GM12874 (cell line): ENCODE data around the gene MGAT5.

Experiments
- TF ChIP-seq, protein P1 (sequence below): IDR thresholded peaks from 2 replicates; pipeline ENCODE4 v1.5.1; 2011; ENCODE audit warnings: low read depth, mild to moderate bottlenecking, control low read depth, low read length, moderate library complexity; ENCODE audit not compliant: insufficient read depth

MGAT5 gene

DNA sequence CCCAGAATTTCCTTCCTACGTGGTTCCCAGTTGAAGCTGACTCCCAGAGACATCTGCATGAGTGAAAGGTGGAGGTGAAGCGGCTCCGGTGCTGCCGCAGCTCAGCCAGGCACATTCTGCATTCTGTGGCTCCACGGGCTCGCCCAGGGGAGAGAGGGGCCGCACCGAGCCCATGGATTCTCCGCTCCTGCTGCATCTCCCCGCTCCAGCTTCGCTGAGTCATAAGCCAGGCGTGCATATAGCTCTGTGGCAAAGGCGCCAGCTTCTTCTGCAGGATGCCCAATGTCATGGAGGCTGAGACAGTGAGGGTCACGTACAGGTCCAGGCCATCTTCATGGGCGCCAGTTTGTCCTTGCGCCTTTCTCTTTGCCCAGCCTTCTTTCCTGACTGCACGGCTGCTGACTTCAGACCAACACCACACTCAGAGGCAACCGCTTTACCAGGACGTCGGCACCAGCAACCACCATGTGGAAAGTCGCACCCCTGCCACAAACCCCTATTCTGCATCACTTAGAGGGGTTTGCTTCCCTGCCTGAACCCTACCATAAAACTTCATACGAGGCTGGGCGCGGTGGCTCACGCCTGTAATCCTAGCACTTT is 215.7 kb downstream of the MGAT5 start:
- TF ChIP-seq, protein P1, sequence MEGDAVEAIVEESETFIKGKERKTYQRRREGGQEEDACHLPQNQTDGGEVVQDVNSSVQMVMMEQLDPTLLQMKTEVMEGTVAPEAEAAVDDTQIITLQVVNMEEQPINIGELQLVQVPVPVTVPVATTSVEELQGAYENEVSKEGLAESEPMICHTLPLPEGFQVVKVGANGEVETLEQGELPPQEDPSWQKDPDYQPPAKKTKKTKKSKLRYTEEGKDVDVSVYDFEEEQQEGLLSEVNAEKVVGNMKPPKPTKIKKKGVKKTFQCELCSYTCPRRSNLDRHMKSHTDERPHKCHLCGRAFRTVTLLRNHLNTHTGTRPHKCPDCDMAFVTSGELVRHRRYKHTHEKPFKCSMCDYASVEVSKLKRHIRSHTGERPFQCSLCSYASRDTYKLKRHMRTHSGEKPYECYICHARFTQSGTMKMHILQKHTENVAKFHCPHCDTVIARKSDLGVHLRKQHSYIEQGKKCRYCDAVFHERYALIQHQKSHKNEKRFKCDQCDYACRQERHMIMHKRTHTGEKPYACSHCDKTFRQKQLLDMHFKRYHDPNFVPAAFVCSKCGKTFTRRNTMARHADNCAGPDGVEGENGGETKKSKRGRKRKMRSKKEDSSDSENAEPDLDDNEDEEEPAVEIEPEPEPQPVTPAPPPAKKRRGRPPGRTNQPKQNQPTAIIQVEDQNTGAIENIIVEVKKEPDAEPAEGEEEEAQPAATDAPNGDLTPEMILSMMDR, result no peak

DNA sequence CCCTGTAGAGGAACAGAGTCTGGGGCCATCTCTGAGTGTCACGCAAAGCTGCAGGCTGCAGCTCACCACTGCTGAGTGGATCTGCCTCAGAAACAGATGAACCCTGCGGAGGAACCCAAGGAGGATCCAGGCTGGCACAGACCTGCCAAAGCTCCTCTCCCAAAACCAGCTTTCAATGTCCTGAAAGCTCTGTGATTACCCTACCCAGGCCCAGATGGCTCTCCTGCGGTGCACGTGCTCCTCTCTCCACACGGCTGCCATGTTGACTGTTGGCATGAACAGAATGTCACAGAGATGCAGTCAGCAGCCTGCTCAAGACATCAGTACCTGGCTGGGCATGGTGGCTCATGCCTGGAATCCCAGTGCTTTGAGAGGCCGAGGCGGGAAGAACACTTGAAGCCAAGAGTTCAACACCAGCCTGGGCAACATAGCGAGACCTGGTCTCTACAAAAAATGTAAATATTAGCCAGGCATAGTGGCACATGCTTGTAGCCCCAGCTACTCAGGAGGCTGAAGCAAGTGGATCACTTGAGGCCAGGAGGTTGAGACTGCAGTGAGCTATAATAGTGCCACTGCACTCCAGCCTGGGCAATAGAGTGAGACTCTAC is 216.8 kb downstream of the MGAT5 start:
- TF ChIP-seq, protein P1, result no peak

DNA sequence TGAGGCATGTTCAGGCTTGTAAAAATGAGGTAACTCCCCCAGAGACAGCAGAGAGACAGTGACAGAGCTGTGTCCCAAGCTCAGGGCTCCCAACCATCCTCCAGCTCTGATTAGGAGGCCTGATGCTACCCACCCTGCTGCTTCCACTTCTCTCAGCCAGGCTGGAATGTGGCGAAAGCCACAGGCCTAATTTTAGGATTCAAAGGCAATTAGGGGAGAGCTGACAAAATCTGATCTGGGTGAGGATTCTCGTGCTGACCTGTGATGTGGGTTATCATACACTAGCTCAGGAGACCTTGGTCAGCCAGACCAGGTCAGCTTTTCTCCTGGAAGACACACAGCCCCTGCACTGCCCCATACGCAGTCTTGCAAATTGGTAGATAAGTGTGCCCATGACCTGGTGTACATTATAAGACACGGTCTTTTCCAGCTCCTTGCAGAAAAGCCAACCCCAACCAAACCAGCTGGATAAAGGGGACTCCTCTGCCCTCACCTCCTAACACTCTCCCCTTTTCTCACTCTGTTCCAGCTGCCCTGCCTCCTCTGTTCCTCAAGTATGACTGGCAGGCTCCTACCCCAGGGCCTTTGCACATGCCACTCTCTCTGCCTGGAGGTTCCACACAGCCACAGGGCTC is 225.9 kb downstream of the MGAT5 start:
- TF ChIP-seq, protein P1, result no peak

DNA sequence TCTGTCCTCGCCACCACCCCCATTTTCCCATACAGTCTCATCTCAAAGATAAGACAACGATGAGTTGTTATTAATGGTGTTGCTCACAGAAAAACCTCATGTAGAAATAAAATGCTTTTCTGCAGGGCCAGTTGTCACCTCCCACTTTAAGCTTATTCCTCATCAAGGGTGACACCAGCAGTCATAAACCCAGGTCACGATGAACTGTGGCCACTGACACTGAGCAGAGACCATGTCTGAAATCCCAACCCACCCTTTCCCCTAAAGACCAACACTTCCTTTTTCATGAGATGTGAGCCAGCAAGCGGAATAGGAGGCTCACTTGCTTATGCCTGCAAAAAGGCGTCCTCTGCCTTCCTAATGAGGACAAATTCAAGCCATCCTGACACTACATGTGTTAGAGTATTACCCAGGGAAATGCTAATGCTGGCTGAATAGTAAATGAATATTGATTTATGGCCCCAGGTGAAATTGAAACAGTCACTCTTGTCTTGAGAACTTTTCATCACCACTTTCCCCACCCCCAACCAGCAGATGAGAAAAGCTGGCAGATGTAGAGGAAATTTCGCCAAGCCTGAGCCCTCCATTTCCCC is 228.4 kb downstream of the MGAT5 start:
- TF ChIP-seq, protein P1, result no peak

DNA sequence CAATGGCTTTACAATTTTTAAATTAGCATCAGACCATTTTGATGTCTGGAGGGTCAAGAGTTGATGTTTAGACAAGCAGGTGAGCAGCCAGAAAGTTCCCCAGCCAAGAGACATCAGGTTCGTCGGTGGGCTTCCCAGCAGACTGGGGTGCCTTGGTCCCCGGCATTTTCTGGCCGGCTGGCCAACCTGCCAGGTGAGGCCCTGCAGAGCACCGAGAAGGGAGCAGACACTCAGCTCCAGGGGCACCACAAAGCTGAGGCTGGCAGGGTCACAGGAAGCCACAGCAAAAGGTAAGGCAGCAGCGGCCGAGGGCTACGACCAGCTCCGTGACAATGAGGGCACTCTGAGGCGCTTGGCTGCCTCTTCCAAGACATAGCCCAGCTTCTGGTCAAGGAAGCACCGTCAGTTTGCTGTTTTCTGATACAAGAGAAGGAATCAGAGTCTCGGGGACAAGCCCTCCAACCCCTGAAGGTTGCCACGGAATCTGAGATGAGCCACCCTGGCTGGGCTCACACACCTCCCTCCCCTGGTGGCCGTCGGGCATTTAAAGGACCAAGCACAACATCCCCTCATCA is 229.0 kb downstream of the MGAT5 start:
- TF ChIP-seq, protein P1, result no peak

DNA sequence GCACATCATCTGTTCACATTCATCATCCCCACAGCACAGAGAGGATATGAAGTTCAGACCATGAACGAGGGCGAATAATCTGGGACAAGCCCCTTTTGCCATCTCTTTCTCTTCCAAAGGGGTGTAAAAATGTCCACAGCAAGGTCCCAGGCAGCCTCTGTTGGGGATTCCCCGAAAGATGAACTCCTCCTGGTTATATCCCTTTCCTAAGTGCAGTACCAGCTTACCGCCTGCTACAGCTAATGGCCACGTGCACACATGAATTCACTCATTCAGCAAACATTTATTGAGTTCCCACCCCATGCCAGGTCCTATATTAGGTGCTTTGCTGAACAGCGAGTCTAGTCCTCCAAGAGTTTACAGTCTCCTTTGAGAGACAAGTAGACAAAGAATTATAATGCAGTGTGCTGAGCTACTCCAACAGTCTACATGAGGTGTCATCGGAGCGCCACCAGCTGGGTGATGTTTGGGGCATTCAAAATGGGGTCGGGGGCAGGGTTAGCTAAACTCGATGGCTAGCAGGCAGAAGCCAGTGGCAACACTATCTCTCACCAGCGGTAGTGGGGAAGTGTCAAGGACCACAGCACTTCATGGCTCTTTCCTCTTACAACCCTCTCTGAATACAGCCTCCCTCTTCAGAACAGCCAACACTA is 236.0 kb downstream of the MGAT5 start:
- TF ChIP-seq, protein P1, result no peak

DNA sequence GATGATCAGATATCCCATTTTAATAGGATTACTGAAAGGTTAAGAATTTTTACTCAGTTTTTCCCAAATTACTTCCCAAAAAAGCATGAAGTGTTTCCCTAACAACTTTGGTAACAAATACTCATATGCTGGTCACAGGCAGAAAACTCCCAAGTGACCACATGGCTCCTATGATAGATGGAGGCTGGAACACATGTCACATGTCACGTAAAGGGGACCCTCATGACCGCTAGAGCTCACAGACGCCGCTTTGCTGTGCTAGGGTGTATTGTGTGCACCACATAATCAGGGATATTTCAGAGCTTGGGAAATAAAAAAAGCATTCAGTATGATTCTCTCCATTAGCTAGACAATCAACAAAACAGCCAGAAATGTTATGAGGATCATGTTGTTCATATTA is 236.7 kb downstream of the MGAT5 start:
- TF ChIP-seq, protein P1, result no peak
